B cell (primary cell): ENCODE results near the gene EMX1. TPM values are rescaled to one million over a fixed set of nuclear protein-coding genes. Genes with fewer than 3 reads are reported as not detected.

Experiments used
- ATAC-seq: fragments of 200-7000 bp; cut with Tn5 transposase; one replicate; pipeline ENCODE4 v1.10.0; 2021; ENCODE audit warnings: low read depth, mild to moderate bottlenecking, moderate number of reproducible peaks, moderate library complexity
- CTCF ChIA-PET: fragments of 350-600 bp; sonication (Branson Sonifier 250); formaldehyde crosslinking; loops from one replicate; lab custom pipeline; 2021; ENCODE audit warnings: antibody characterized with exemption, inconsistent platforms; lab: Charles Lee
- POLR2A ChIA-PET: fragments of 350-600 bp; sonication (Branson Sonifier 250); formaldehyde crosslinking; loops from one replicate; lab custom pipeline; 2021; ENCODE audit warnings: antibody characterized with exemption; lab: Charles Lee
- DNase-seq: peaks from one replicate; pipeline ENCODE4 v3.0.0; 2013
- H2AFZ ChIP-seq: 2 replicates; pipeline ENCODE4 v1.6.1; 2012; ENCODE audit warnings: mild to moderate bottlenecking, low read depth, low read length; ENCODE audit not compliant: insufficient read depth, poor library complexity, severe bottlenecking
- H3K27ac ChIP-seq, 2 donors: 1 replicate in 1 of 2; 2 replicates in 1 of 2; pipeline ENCODE4 v1.5.1; 2012 to 2013; ENCODE audit warnings: low read length in 2 of 2, mild to moderate bottlenecking in 2 of 2, moderate library complexity in 1 of 2
- H3K27me3 ChIP-seq, 4 experiments: fragments of 200-600 bp in 1 of 4; sonication (generic) in 1 of 4; replicated peaks in 1 of 4; 1 replicate in 2 of 4; 2 replicates in 2 of 4; pipeline versions ENCODE4 v1.6.1 to v1.7.0; 2013 to 2016; ENCODE audit warnings: low read length in 3 of 4, mild to moderate bottlenecking in 2 of 4, mixed read lengths in 1 of 4, moderate library complexity in 1 of 4; ENCODE audit not compliant: insufficient read depth in 4 of 4, control insufficient read depth in 3 of 4; ENCODE audit errors: control extremely low read depth in 1 of 4
- H3K36me3 ChIP-seq, 2 experiments: replicated peaks in 1 of 2; 1 replicate in 1 of 2; 2 replicates in 1 of 2; pipeline versions ENCODE4 v1.6.1 to v1.7.1; 2013; ENCODE audit warnings: low read length in 1 of 2; ENCODE audit not compliant: insufficient read depth in 2 of 2, control insufficient read depth in 1 of 2; ENCODE audit errors: control extremely low read depth in 1 of 2, extremely low read depth in 1 of 2
- H3K4me1 ChIP-seq, 2 donors: fragments of 200-600 bp in 1 of 2; sonication (generic) in 1 of 2; 1 replicate in 1 of 2; 2 replicates in 1 of 2; pipeline versions ENCODE4 v1.5.1 to v1.6.1; 2013 to 2017; ENCODE audit warnings: low read length in 2 of 2; ENCODE audit not compliant: control insufficient read depth in 2 of 2, insufficient read depth in 2 of 2
- H3K4me2 ChIP-seq: replicated peaks from 2 replicates; pipeline ENCODE3; 2012; ENCODE audit warnings: mild to moderate bottlenecking, low read depth, low read length; ENCODE audit not compliant: poor library complexity, severe bottlenecking
- H3K4me3 ChIP-seq, 5 experiments: fragments of 200-600 bp in 1 of 5; sonication (generic) in 1 of 5; 1 replicate in 3 of 5; 2 replicates in 2 of 5; pipeline versions ENCODE4 v1.5.1 to v1.7.0; 2011 to 2016; ENCODE audit warnings: low read length in 4 of 5, mild to moderate bottlenecking in 4 of 5, low read depth in 2 of 5, control low read depth in 1 of 5, moderate library complexity in 1 of 5; ENCODE audit not compliant: insufficient read depth in 1 of 5; ENCODE audit errors: control extremely low read depth in 1 of 5, extremely low read depth in 1 of 5
- H3K79me2 ChIP-seq: fragments of 200-600 bp; sonication (generic); one replicate; pipeline ENCODE4 v1.6.0; 2016; ENCODE audit warnings: low read length; ENCODE audit not compliant: control insufficient read depth, insufficient read depth
- H3K9ac ChIP-seq: fragments of 200-600 bp; sonication (generic); 2 replicates; pipeline ENCODE4 v1.6.1; 2017; ENCODE audit warnings: mild to moderate bottlenecking, low read length, moderate library complexity
- H3K9me3 ChIP-seq, 3 donors: one replicate each; pipeline versions ENCODE4 v1.6.1 to v1.7.1; 2013; ENCODE audit warnings: low read length in 2 of 3; ENCODE audit not compliant: control insufficient read depth in 2 of 3, insufficient read depth in 1 of 3; ENCODE audit errors: control extremely low read depth in 1 of 3
- H4K20me1 ChIP-seq: 2 replicates; pipeline ENCODE4 v1.6.0; 2012; ENCODE audit warnings: mild to moderate bottlenecking, low read length; ENCODE audit not compliant: insufficient read depth, control insufficient read depth, poor library complexity, severe bottlenecking
- H3K27ac Mint-ChIP-seq: one replicate; pipeline ENCODE4 v1.8.0; 2021; ENCODE audit warnings: mixed read lengths
- H3K27me3 Mint-ChIP-seq: one replicate; pipeline ENCODE4 v1.8.0; 2021; ENCODE audit warnings: mixed read lengths
- H3K4me1 Mint-ChIP-seq: one replicate; pipeline ENCODE4 v1.8.0; 2021; ENCODE audit warnings: mixed read lengths
- H3K4me3 Mint-ChIP-seq: one replicate; pipeline ENCODE4 v1.8.0; 2021; ENCODE audit warnings: mixed read lengths
- H3K9me3 Mint-ChIP-seq: one replicate; pipeline ENCODE4 v1.8.0; 2022; ENCODE audit warnings: mixed read lengths; ENCODE audit not compliant: insufficient read depth
- EZH2 ChIP-seq: IDR thresholded peaks from 2 replicates; pipeline ENCODE4 v1.6.1; 2012; ENCODE audit warnings: borderline replicate concordance, low read depth, mild to moderate bottlenecking, moderate library complexity, low read length; ENCODE audit not compliant: insufficient read depth, poor library complexity, severe bottlenecking
- WGBS: methylation state at CpG from one replicate; pipeline ENCODE4 v1.1.5; 2013; ENCODE audit warnings: missing lambda C conversion rate; ENCODE audit not compliant: insufficient coverage; 5-methylcytosine and 5-hydroxymethylcytosine counted together
- intact Hi-C: fragments of 100-400 bp; cut with micrococcal nuclease; formaldehyde crosslinking; loops from one replicate; pipeline ENCODE4 v1.10.0; 2022
- polyA plus RNA-seq: library from polyadenylated mRNA; depleted of rRNA; stranded (reverse); fragments of >200 nt; gene quantifications from 2 replicates; pipeline ENCODE4 v1.2.3, GENCODE V29; 2012
- total RNA-seq, 2 donors: library from RNA; stranded (reverse); fragments of 120-200 nt in 1 of 2; gene quantifications; 1 replicate in 1 of 2; 2 replicates in 1 of 2; pipeline versions ENCODE4 v1.2.3 to v1.2.4, GENCODE V29; 2013 to 2022
- TF ChIP-seq, protein P1 (sequence below): fragments of 200-600 bp; IDR thresholded peaks from one replicate; pipeline ENCODE4 v1.8.0; 2022; ENCODE audit warnings: antibody characterized with exemption, mild to moderate bottlenecking

EMX1 gene
- total and polyA plus RNA-seq, 2 donors (not counting 1 experiment from before 2014, with no cell fraction given): not detected

DNA sequence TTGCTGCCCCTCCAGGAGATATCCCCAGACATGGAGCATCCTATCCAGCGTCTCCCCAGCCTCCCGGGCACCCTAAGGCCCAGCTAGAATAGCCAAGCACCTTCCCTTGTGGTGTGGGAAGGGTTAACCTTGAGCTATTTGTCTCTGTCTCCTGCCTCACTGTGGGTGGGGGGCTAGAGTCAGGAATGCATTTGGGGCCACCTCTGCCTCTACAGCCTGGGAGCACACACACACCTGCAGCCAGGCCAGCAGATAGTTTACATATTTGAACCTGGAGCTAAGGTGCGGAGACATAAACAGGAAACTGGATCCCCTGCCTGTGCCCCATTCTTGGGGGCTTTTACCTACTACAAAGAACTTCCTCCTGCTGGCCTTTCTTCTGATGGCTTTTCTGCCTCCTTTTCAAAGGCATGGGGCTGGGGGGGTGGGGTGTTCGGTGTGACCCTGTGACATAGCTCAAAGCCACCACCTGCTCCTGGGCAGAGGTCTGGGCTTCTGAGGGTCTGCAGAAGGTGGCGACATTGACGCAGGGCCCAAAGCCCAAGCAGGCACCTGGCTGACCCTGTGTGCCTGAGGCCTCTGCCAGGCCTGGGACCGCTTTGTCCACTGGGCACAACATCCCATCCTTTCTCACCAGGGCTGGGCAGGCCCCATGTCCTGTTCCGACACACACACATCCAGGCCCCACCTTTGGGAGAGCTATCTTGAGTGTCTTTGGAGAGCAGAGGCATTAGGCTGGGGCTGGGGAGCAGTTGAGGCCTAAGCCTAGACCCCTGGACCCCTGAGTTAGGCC lies 34.2 kb downstream of the EMX1 start:
- peaks cover 0 to 3% of the 10 kb centered on the region in 2 donors for H3K4me1 ChIP-seq
- H4K20me1 ChIP-seq: no peaks in the 10 kb centered on the region
- H3K4me2 ChIP-seq: no peak overlapping the region
- H3K27me3 ChIP-seq: no peaks in the 10 kb centered on the region
- TF ChIP-seq, protein P1, sequence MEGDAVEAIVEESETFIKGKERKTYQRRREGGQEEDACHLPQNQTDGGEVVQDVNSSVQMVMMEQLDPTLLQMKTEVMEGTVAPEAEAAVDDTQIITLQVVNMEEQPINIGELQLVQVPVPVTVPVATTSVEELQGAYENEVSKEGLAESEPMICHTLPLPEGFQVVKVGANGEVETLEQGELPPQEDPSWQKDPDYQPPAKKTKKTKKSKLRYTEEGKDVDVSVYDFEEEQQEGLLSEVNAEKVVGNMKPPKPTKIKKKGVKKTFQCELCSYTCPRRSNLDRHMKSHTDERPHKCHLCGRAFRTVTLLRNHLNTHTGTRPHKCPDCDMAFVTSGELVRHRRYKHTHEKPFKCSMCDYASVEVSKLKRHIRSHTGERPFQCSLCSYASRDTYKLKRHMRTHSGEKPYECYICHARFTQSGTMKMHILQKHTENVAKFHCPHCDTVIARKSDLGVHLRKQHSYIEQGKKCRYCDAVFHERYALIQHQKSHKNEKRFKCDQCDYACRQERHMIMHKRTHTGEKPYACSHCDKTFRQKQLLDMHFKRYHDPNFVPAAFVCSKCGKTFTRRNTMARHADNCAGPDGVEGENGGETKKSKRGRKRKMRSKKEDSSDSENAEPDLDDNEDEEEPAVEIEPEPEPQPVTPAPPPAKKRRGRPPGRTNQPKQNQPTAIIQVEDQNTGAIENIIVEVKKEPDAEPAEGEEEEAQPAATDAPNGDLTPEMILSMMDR: no peak
- no peak for TF ChIP-seq EZH2
- no peak for ATAC-seq
- no peak overlapping the region for H3K27ac Mint-ChIP-seq
- DNase-seq: no peak
- H3K9me3 Mint-ChIP-seq: no peaks in the 10 kb centered on the region
- H3K36me3 ChIP-seq: no peaks in the 10 kb centered on the region
- 91% methylated on average over 4 of the region's 8 CpGs for WGBS
- H3K27ac ChIP-seq: no peak overlapping the region
- H3K27me3 Mint-ChIP-seq: no peaks in the 10 kb centered on the region
- ChIA-PET CTCF (no interaction called here), POLR2A (no interaction called here)
- no peaks in the 10 kb centered on the region for H3K9me3 ChIP-seq
- no peaks in the 10 kb centered on the region for H3K79me2 ChIP-seq
- H3K4me3 ChIP-seq: no peak overlapping the region
- intact Hi-C loops: no loop called here
- no peak overlapping the region for H2AFZ ChIP-seq
- H3K4me3 Mint-ChIP-seq: no peak overlapping the region
- no peak overlapping the region for H3K9ac ChIP-seq
- H3K4me1 Mint-ChIP-seq: no peaks in the 10 kb centered on the region

GRCh38 chr2:72952110-72952823 lies 34.9 kb downstream of the EMX1 start:
- no peaks in the 10 kb centered on the region for H3K9me3 ChIP-seq
- WGBS: 98% methylated on average over 7 of the region's 8 CpGs
- H3K4me1 ChIP-seq: peaks cover 0 to 3% of the 10 kb centered on the region in 2 donors
- H3K27ac Mint-ChIP-seq: no peak overlapping the region
- no peaks in the 10 kb centered on the region for H3K27me3 ChIP-seq
- no peak overlapping the region for H3K4me3 Mint-ChIP-seq
- TF ChIP-seq EZH2: no peak
- TF ChIP-seq, protein P1: no peak
- ATAC-seq: no peak
- DNase-seq: no peak
- H3K4me2 ChIP-seq: no peak overlapping the region
- no peak overlapping the region for H2AFZ ChIP-seq
- H4K20me1 ChIP-seq: no peaks in the 10 kb centered on the region
- H3K9me3 Mint-ChIP-seq: no peaks in the 10 kb centered on the region
- intact Hi-C loops: no loop called here
- no peak overlapping the region for H3K9ac ChIP-seq
- no peak overlapping the region for H3K27ac ChIP-seq
- no peak overlapping the region for H3K4me3 ChIP-seq
- no peaks in the 10 kb centered on the region for H3K4me1 Mint-ChIP-seq
- H3K36me3 ChIP-seq: no peaks in the 10 kb centered on the region
- ChIA-PET CTCF (no interaction called here), POLR2A (interaction anchor here (0.6 kb wide), 1 partner anchor 1693 kb away, joined by 3 read pairs; no protein-coding TSS in a partner anchor)
- no peaks in the 10 kb centered on the region for H3K27me3 Mint-ChIP-seq
- H3K79me2 ChIP-seq: no peaks in the 10 kb centered on the region
